ENCODE data around the gene ZBTB38. TPM values are rescaled to one million over a fixed set of nuclear protein-coding genes. Genes with fewer than 3 reads are reported as not detected.

Gene ZBTB38
- polyA plus RNA-seq, 1 experiment, result 97.1 TPM

DNA sequence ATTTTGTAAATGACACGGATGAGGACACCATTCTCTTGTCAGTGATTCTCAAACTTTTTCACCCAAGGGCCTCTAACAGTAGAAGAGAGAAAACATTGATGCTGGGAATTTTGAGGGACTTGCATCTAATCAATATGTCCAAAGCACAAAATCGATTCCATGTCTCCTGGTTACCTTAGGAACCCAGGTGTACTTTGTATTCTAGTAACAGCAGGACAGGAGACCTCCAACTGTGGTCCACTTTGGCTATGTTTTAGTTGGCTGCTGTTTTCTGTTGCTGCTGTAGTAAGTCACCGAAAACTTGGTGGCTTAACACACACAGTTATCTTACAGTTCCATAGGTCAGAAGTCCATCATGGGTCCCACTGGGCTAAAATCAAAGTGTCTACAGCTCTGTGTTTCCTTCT, 24.4 kb upstream of the ZBTB38 start:
- H3K27ac ChIP-seq (ENCODE audit: low read depth, low read length), result no peak overlapping the region
- TF ChIP-seq CTCF (IDR thresholded peaks at IDR 0.05; ENCODE audit: low read depth, low read length), result no peak
- no peaks in the 10 kb centered on the region for H3K27me3 ChIP-seq (ENCODE audit: control insufficient read depth, insufficient read depth, low read length)
- DNase-seq (ENCODE audit: low read depth, low spot score), result no peak
- no peak overlapping the region for H3K4me3 ChIP-seq (ENCODE audit: low read depth, low read length)
- ChIA-PET POLR2A (no interaction called here), CTCF (no interaction called here)
- peaks cover 5% of the 10 kb centered on the region for H3K9me3 ChIP-seq (ENCODE audit: control insufficient read depth, insufficient read depth, low read length)

DNA sequence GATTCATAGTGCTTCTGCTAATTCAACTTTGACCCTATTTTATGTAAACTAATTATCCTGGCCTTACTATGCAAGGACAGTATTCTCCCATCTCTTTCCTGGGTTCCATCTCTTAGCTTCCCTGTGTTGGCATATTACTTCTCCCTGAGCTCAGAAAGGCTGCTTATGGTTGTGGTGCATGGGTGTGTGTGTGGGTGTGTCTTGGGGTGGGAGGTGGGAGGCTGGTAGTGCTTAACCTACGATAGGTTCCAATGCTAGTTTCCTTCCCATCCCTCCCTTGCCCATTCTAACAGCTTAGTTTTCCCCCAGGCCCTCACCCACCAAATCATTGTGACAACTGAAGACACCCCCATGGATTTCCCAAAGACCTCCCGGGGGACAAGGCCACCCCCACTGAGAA, 22.8 kb upstream of the ZBTB38 start:
- no peak overlapping the region for H3K27ac ChIP-seq (ENCODE audit: low read depth, low read length)
- no peak overlapping the region for H3K4me3 ChIP-seq (ENCODE audit: low read depth, low read length)
- no peaks in the 10 kb centered on the region for H3K27me3 ChIP-seq (ENCODE audit: control insufficient read depth, insufficient read depth, low read length)
- DNase-seq (ENCODE audit: low read depth, low spot score), result no peak
- CTCF ChIA-PET, result interaction anchor here (0.7 to 1.5 kb wide), 6 partner anchors 16 to 115 kb away, joined by 3 to 4 read pairs (median 3); no protein-coding TSS in a partner anchor
- POLR2A ChIA-PET, result interaction anchor here (0.7 kb wide), 1 partner anchor 60 kb away, joined by 3 read pairs; no protein-coding TSS in a partner anchor
- TF ChIP-seq CTCF (IDR thresholded peaks at IDR 0.05; ENCODE audit: low read depth, low read length), result no peak
- peaks cover 3% of the 10 kb centered on the region for H3K9me3 ChIP-seq (ENCODE audit: control insufficient read depth, insufficient read depth, low read length)

DNA sequence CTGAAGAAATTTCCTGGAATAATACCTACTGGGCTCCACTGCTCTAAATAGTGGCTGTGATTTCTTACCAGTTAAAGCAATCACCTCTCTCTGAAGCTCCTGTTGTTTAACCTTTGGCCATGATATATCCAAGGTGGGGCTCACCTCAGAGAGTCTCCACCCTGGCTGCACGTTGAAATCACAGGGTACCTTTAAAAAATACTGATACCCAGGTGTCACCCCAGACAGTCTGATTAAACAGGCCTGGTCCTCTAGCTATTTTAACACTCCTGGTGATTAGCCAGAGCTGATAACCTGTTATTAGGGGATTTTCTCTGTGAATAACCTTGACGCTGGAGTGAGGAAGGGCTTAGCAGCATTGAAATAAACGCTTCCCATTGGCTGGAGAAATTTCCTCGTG, 22.3 kb upstream of the ZBTB38 start:
- Histone ChIP-seq H3K9me3 (ENCODE audit: control insufficient read depth, insufficient read depth, low read length) (peaks cover 2% of the 10 kb centered on the region), H3K4me3 (ENCODE audit: low read depth, low read length) (no peak overlapping the region), H3K27ac (ENCODE audit: low read depth, low read length) (no peak overlapping the region), H3K27me3 (ENCODE audit: control insufficient read depth, insufficient read depth, low read length) (no peaks in the 10 kb centered on the region)
- no peak for TF ChIP-seq CTCF (IDR thresholded peaks at IDR 0.05; ENCODE audit: low read depth, low read length)
- no peak for DNase-seq (ENCODE audit: low read depth, low spot score)
- ChIA-PET CTCF (interaction anchor here (0.7 to 1.5 kb wide), 6 partner anchors 14 to 115 kb away, joined by 3 to 6 read pairs (median 3); no protein-coding TSS in a partner anchor), POLR2A (no interaction called here)

DNA sequence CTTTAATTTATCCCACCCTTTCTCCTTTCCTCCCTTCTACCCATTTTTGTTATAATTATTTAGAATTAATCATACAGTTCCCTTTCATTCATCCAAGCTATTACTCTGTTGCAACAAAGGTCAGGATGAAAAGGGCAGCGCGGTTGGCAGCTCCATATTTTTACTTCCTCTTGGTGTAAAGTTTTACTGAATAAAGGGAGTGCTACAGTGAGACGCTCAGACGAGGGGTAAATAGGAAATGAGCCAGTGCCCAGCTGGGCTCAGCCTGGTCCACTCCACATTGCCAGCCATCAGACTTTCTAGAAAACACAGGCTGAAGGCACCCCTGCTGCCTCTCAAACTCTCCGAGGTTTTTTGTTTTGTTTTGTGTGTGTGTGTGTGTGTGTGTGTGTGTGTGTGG, 21.9 kb upstream of the ZBTB38 start:
- ChIA-PET POLR2A (interaction anchor here (1.0 kb wide), 1 partner anchor 9 kb away, joined by 3 read pairs; no protein-coding TSS in a partner anchor), CTCF (interaction anchor here (1.1 to 1.5 kb wide), 3 partner anchors 14 to 114 kb away, joined by 3 to 6 read pairs (median 5); no protein-coding TSS in a partner anchor)
- H3K9me3 ChIP-seq (ENCODE audit: control insufficient read depth, insufficient read depth, low read length), result peaks cover 2% of the 10 kb centered on the region
- H3K27ac ChIP-seq (ENCODE audit: low read depth, low read length), result no peak overlapping the region
- no peak for DNase-seq (ENCODE audit: low read depth, low spot score)
- no peak for TF ChIP-seq CTCF (IDR thresholded peaks at IDR 0.05; ENCODE audit: low read depth, low read length)
- no peaks in the 10 kb centered on the region for H3K27me3 ChIP-seq (ENCODE audit: control insufficient read depth, insufficient read depth, low read length)
- H3K4me3 ChIP-seq (ENCODE audit: low read depth, low read length), result no peak overlapping the region

DNA sequence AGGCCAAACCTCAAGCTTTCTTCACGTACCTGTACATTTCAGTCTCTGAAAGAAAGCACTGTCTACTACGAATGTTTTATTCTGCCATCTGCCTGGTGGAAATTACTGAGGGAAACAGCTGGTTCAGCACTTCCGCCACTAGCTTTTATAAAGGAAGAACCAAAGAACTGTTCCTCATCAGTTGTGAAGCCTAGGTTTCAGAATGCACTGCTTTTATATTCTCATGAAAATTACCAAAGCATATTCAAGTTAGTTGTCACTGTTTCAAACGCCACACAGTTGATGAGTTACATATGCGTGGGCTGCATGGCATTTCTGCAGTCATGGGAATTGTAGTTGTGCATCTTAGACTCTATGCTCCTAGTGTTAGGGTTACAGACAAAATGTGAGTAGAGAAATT, 21.5 kb upstream of the ZBTB38 start:
- ChIA-PET POLR2A (interaction anchor here (1.0 kb wide), 1 partner anchor 10 kb away, joined by 3 read pairs; no protein-coding TSS in a partner anchor), CTCF (interaction anchor here (1.1 to 1.5 kb wide), 3 partner anchors 14 to 114 kb away, joined by 3 to 6 read pairs (median 5); no protein-coding TSS in a partner anchor)

More for the DNA sequence above, 21.5 kb upstream of the ZBTB38 start:
- no peak for TF ChIP-seq CTCF (IDR thresholded peaks at IDR 0.05; ENCODE audit: low read depth, low read length)
- Histone ChIP-seq H3K9me3 (ENCODE audit: control insufficient read depth, insufficient read depth, low read length) (peaks cover 2% of the 10 kb centered on the region), H3K27me3 (ENCODE audit: control insufficient read depth, insufficient read depth, low read length) (no peaks in the 10 kb centered on the region), H3K27ac (ENCODE audit: low read depth, low read length) (no peak overlapping the region), H3K4me3 (ENCODE audit: low read depth, low read length) (no peak overlapping the region)
- DNase-seq (ENCODE audit: low read depth, low spot score), result no peak
